ENCODE measurements around the gene ZDHHC18.
"Not testable (repeated sequence)": the region's sequence is repeated elsewhere in the genome, so short reads cannot be mapped to it uniquely, and the experiment has no call there.

ZDHHC18 gene

GRCh38 chr1:26833432-26834405 lies 7.2 kb downstream of the ZDHHC18 start:
- no peak for TF ChIP-seq ZFX (IDR thresholded peaks at IDR 0.05; ENCODE audit: borderline replicate concordance)
- no peak for TF ChIP-seq CTCF (IDR thresholded peaks at IDR 0.05)
- no peak overlapping the region for H3K27ac ChIP-seq

DNA sequence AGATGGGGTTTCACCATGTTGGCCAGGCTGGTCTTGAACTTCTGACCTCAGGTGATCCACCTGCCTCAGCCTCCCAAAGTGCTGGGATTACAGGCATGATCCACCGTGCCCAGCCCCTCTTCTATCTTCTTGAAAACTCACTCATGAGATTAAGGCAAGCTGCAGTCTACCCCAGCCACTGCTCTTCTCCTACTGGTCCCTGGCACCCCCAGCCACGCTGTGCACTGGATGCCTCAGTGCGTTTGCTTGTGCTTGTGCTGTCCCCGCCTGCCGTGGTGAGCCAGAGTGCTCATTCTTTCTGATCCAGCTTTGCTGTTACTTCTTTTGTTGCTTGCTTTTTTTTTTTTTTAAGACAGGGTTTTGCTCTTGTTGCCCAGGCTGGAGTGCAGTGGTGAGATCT lies 11.2 kb downstream of the ZDHHC18 start:
- not testable (repeated sequence) for H3K27ac ChIP-seq

DNA sequence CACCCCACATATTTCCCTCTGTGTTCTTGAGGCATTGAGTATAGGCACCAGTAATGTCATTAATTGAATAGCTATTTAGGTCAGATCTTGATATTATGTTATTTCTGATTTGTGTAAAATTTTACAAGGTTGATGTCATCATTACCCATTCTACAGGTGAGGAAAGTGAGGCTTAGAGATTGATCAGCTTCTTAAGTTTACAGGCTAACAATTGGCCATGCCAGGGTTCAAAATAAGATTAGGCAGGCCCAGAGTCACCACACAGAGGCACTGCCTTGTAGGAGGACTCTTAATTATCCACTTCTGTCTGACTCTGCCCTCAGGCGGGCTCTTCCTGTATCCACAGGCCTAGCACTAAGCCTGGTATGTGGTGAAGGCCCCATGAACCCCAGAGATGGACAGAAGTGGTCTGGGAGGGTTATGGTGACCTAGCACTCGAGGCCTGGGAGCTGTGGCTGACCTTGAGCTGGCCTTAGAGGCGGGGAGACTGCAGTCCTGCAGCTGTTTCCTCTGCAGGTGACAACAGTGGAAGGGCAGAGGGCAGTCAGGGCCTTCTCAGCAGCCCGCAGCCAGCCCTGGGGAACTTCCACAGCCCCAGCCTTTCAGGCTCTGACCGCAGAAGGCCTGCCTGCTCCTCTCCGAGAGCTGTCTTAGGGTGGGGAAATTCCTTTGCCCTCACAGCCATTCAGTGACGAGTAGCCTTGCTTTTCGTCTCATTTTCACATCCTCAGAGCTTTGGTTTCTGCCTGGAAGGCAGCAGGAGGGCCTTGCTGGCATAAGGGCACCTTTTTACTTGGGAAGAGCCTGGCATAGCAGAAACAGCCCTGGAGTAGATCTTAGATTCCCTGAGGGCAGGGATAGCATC lies 12.2 kb downstream of the ZDHHC18 start:
- H3K27ac ChIP-seq = no peak overlapping the region
- no peak for TF ChIP-seq CTCF (IDR thresholded peaks at IDR 0.05)
- TF ChIP-seq ZFX (IDR thresholded peaks at IDR 0.05; ENCODE audit: borderline replicate concordance) = no peak

DNA sequence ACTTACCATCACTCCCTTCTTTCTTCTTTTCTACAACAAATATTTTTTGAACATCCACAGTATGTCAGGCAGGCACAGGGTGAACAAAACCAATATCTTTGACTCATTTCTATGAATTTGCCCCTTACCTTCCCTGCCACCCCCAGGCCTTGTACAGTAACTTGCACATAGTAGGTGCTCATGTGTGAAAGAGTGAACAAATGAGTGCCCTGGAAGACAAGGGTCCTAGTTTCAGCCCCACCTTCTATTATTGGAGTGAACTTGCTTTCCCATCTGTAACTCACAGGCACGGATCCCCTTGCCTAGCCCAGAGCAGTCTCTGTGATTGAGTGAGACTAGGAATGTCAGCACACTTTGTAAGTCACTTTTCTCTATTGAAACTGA lies 12.8 kb downstream of the ZDHHC18 start:
- H3K27ac ChIP-seq = no peak overlapping the region
- TF ChIP-seq CTCF (IDR thresholded peaks at IDR 0.05) = no peak
- no peak for TF ChIP-seq ZFX (IDR thresholded peaks at IDR 0.05; ENCODE audit: borderline replicate concordance)

DNA sequence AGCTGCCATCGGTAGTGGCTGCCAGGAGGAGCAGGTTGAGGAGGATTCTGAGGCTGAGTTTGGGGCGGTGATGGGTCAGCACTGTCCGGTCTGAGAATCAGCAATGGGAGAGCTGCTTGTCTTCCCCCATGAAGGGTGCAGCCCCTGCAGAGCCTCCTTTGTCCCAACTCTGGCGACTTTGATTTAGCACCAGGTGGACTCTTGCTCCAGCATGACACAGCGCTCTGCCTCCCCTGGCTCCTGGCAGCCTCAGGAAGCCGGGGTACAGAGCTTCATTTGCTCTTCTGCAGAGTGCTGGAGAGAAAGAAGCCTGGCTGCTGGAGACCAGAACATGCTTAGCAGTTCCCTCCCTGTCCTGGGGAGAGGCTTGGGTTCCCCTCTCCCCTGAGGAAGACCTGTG lies 13.3 kb downstream of the ZDHHC18 start:
- TF ChIP-seq ZFX (IDR thresholded peaks at IDR 0.05; ENCODE audit: borderline replicate concordance) = no peak
- TF ChIP-seq CTCF (IDR thresholded peaks at IDR 0.05) = no peak
- H3K27ac ChIP-seq = no peak overlapping the region

DNA sequence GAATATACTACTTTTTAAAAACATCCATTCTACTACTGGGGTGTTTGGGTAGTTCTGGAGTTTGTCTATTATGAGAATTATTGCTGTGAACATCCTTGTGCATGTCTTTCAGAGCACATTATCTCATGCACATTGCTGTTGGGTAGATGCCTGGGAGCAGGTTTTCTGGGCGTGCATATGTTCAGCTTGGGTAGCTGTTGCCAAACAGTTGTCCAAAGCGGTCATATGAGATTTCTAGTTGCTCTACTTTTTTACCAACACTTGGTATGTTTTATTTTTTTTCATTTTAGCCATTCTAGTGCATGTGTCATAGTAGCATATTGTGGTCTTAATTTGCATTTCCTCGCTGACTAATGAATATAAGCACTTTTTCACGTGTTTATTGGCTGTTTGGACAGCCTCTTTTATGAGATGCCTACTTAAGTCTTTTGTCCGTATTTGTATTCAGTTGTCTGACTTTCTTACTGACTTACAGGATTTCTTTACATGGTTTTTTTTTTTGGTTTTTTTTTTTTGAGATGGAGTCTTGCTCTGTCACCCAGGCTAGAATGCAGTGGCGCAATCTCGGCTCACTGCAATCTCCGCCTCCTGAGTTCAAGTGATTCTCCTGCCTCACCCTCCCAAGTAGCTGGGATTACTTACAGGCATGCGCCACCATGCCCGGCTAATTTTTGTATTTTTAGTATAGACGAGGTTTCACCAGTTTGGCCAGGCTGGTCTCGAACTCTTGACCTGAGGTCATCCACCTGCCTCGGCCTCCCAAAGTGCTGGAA lies 18.1 kb downstream of the ZDHHC18 start:
- no peak for TF ChIP-seq ZFX (IDR thresholded peaks at IDR 0.05; ENCODE audit: borderline replicate concordance)
- TF ChIP-seq CTCF (IDR thresholded peaks at IDR 0.05) = no peak
- no peak overlapping the region for H3K27ac ChIP-seq

GRCh38 chr1:26847826-26848225 lies 21.3 kb downstream of the ZDHHC18 start:
- H3K27ac ChIP-seq = not testable (repeated sequence)
